DMS 273 treated with DMSO at 0.1 percent for 48 hours (cell line): Measurements from ENCODE around the gene ZNF207.
"Not testable (repeated sequence)": the region's sequence is repeated elsewhere in the genome, so short reads cannot be mapped to it uniquely, and the experiment has no call there.

Experiments
- DNase-seq: peaks from one replicate; lab custom pipeline; 2025; lab: John Stamatoyannopoulos, UW

The ZNF207 gene

GRCh38 chr17:32349854-32350665 lies at the start of gene ZNF207:
ZNF207 (plus strand) TSS chr17:32350157; CDS start chr17:32350286, 129 bp downstream.
- peak; percentile 94 for DNase-seq

- no peak for DNase-seq
These were observed 47.9 kb upstream of the ZNF207 start for GRCh38 chr17:32302037-32302436.

GRCh38 chr17:32302860-32303649 lies 46.9 kb upstream of the ZNF207 start:
- no peak for DNase-seq

GRCh38 chr17:32303781-32304288 lies 46.1 kb upstream of the ZNF207 start:
- no peak for DNase-seq

GRCh38 chr17:32305049-32305448 lies 44.9 kb upstream of the ZNF207 start:
- DNase-seq = no peak

GRCh38 chr17:32307658-32308057 lies 42.3 kb upstream of the ZNF207 start:
- no peak for DNase-seq

GRCh38 chr17:32311028-32311536 lies 38.9 kb upstream of the ZNF207 start:
- DNase-seq = peak; percentile 58

- DNase-seq = no peak
These were observed 35.3 kb upstream of the ZNF207 start for GRCh38 chr17:32314636-32315035.

GRCh38 chr17:32315171-32315570 lies 34.8 kb upstream of the ZNF207 start:
- DNase-seq = no peak

GRCh38 chr17:32316653-32317052 lies 33.3 kb upstream of the ZNF207 start:
- not testable (repeated sequence) for DNase-seq

- no peak for DNase-seq
These were observed 32.6 kb upstream of the ZNF207 start for GRCh38 chr17:32317353-32317752.

GRCh38 chr17:32318071-32318470 lies 31.9 kb upstream of the ZNF207 start:
- DNase-seq = no peak

GRCh38 chr17:32319548-32319905 lies 30.4 kb upstream of the ZNF207 start:
- peak; percentile 13 for DNase-seq

- not testable (repeated sequence) for DNase-seq
These were observed 29.9 kb upstream of the ZNF207 start for GRCh38 chr17:32320080-32320479.

GRCh38 chr17:32320847-32321246 lies 29.1 kb upstream of the ZNF207 start:
- DNase-seq = no peak

- DNase-seq = no peak
These were observed 26.9 kb upstream of the ZNF207 start for GRCh38 chr17:32323046-32323445.

- DNase-seq = no peak
These were observed 26.0 kb upstream of the ZNF207 start for GRCh38 chr17:32323811-32324491.

GRCh38 chr17:32327911-32328310 lies 22.0 kb upstream of the ZNF207 start:
- no peak for DNase-seq

GRCh38 chr17:32330147-32330546 lies 19.8 kb upstream of the ZNF207 start:
- no peak for DNase-seq

GRCh38 chr17:32331243-32332040 lies 18.5 kb upstream of the ZNF207 start:
- no peak for DNase-seq

- DNase-seq = no peak
These were observed 16.8 kb upstream of the ZNF207 start for GRCh38 chr17:32333187-32333586.
